Natural killer cell (primary cell): ENCODE measurements around the gene OR6C3. TPM values are rescaled to one million over a fixed set of nuclear protein-coding genes. Genes with fewer than 3 reads are reported as not detected.

Experiments
- ATAC-seq, 3 donors: fragments of 150-1000 bp in 2 of 3; fragments of 200-7000 bp in 1 of 3; cut with Tn5 transposase; 1 replicate in 1 of 3; 2 replicates in 2 of 3; pipeline ENCODE4 v1.10.0; 2021; ENCODE audit warnings: mild to moderate bottlenecking in 2 of 3, moderate library complexity in 2 of 3
- DNase-seq, 2 donors: peaks; one replicate each; pipeline versions ENCODE4 v3.0.0 to v3.0.0-alpha.2; 2013 to 2021; ENCODE audit warnings: mixed read lengths in 1 of 2
- H3K27ac ChIP-seq: one replicate; pipeline ENCODE4 v1.5.1; 2013; ENCODE audit warnings: mild to moderate bottlenecking, low read length
- H3K27me3 ChIP-seq: one replicate; pipeline ENCODE4 v1.6.1; 2013; ENCODE audit warnings: low read length; ENCODE audit not compliant: control insufficient read depth, insufficient read depth
- H3K36me3 ChIP-seq: one replicate; pipeline ENCODE4 v1.6.1; 2013; ENCODE audit warnings: low read length; ENCODE audit not compliant: control insufficient read depth, insufficient read depth
- H3K4me1 ChIP-seq: one replicate; pipeline ENCODE4 v1.6.1; 2013; ENCODE audit warnings: low read length; ENCODE audit not compliant: control insufficient read depth, insufficient read depth
- H3K4me3 ChIP-seq: one replicate; pipeline ENCODE4 v1.5.1; 2013; ENCODE audit warnings: low read length
- H3K9me3 ChIP-seq: one replicate; pipeline ENCODE4 v1.6.1; 2013; ENCODE audit warnings: low read length; ENCODE audit not compliant: control insufficient read depth, insufficient read depth
- H3K27ac Mint-ChIP-seq, 2 donors: one replicate each; pipeline ENCODE4 v1.8.0; 2022; ENCODE audit warnings: mild to moderate bottlenecking in 2 of 2, mixed read lengths in 2 of 2, moderate library complexity in 1 of 2
- H3K27me3 Mint-ChIP-seq, 2 donors: one replicate each; pipeline ENCODE4 v1.8.0; 2022; ENCODE audit warnings: low read depth in 2 of 2, mixed read lengths in 2 of 2
- H3K36me3 Mint-ChIP-seq: one replicate; pipeline ENCODE4 v1.8.0; 2022; ENCODE audit warnings: mixed read lengths
- H3K4me1 Mint-ChIP-seq, 2 donors: one replicate each; pipeline ENCODE4 v1.8.0; 2022; ENCODE audit warnings: mixed read lengths in 2 of 2
- H3K4me3 Mint-ChIP-seq: one replicate; pipeline ENCODE4 v1.8.0; 2022; ENCODE audit warnings: mild to moderate bottlenecking, moderate library complexity, mixed read lengths
- H3K9me3 Mint-ChIP-seq, 2 donors: one replicate each; pipeline ENCODE4 v1.8.0; 2022; ENCODE audit warnings: mixed read lengths in 2 of 2
- WGBS: methylation state at CpG from one replicate; pipeline ENCODE4 v1.1.7; 2013; ENCODE audit warnings: missing lambda C conversion rate; ENCODE audit not compliant: insufficient coverage; 5-methylcytosine and 5-hydroxymethylcytosine counted together
- intact Hi-C: fragments of 100-400 bp; cut with micrococcal nuclease; formaldehyde crosslinking; loops from one replicate; pipeline ENCODE4 v1.14.2; 2022
- total RNA-seq, 4 donors: library from RNA; stranded (reverse); fragments of 120-200 nt in 1 of 4; gene quantifications; one replicate each; pipeline versions ENCODE4 v1.2.3 to v1.2.4, GENCODE V29; 2013 to 2022
- TF ChIP-seq, protein P1 (sequence below): fragments of 200-600 bp; IDR thresholded peaks from one replicate; pipeline ENCODE4 v1.8.0; 2022; ENCODE audit warnings: antibody characterized with exemption

Gene OR6C3
- total RNA-seq, 3 donors from 2014 or later (not counting 1 experiment from before 2014, with no cell fraction given), result not detected

DNA sequence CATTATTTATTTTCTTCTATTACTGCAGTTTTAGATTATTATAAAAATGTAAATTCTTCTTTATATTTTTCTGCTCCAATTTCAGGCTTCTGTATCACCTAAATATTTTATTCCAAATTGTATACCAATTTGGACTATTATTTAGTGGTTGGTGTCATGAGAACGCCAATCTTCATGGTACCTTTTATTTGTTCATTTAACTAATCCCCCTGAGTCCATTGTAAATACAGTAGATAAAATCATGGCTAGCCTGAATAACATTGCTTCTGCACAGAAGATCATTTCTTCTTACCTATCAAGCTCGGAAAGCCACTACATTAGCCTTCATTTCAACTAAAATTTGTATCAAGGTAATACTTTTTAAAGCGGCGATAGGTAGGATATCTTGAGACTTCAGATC lies 32.1 kb downstream of the OR6C3 start, which contains the start of gene OR6C75:
Gene OR6C75 (plus strand): TSS at position 301 of the 400 bp plus-strand sequence. CDS start 2,136 bp downstream, outside the sequence.
- Mint-ChIP-seq H3K36me3 (no peaks in the 10 kb centered on the region), H3K4me1 (no peaks in the 10 kb centered on the region), H3K4me3 (no peak within 1 kb of the TSS), H3K27me3 (peaks cover 13 to 18% of the 10 kb centered on the region in 2 donors), H3K27ac (no peak within 1 kb of the TSS), H3K9me3 (no peaks in the 10 kb centered on the region)
- Histone ChIP-seq H3K27ac (no peak within 1 kb of the TSS), H3K36me3 (no peaks in the 10 kb centered on the region), H3K4me3 (no peak within 1 kb of the TSS), H3K9me3 (no peaks in the 10 kb centered on the region), H3K4me1 (no peaks in the 10 kb centered on the region), H3K27me3 (peaks cover 4% of the 10 kb centered on the region)
- intact Hi-C loops, result no loop called here
- 100% methylated on average over 2 of the region's 4 CpGs for WGBS
- no peak for ATAC-seq
- TF ChIP-seq, protein P1, sequence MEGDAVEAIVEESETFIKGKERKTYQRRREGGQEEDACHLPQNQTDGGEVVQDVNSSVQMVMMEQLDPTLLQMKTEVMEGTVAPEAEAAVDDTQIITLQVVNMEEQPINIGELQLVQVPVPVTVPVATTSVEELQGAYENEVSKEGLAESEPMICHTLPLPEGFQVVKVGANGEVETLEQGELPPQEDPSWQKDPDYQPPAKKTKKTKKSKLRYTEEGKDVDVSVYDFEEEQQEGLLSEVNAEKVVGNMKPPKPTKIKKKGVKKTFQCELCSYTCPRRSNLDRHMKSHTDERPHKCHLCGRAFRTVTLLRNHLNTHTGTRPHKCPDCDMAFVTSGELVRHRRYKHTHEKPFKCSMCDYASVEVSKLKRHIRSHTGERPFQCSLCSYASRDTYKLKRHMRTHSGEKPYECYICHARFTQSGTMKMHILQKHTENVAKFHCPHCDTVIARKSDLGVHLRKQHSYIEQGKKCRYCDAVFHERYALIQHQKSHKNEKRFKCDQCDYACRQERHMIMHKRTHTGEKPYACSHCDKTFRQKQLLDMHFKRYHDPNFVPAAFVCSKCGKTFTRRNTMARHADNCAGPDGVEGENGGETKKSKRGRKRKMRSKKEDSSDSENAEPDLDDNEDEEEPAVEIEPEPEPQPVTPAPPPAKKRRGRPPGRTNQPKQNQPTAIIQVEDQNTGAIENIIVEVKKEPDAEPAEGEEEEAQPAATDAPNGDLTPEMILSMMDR, result no peak
- no peak for DNase-seq

DNA sequence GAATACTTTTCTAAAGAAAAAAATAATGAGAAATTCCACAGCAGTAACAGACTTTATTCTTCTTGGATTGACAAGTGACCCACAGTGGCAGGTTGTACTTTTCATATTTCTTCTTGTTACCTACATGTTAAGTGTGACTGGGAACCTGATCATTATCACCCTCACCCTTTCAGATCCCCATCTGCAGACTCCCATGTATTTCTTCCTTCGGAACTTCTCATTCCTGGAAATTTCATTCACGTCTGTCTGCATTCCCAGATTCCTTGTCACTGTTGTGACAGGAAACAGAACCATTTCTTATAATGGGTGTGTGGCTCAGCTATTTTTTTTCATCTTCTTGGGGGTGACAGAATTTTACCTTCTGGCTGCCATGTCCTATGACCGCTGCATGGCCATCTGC lies 34.5 kb downstream of the OR6C3 start:
- Mint-ChIP-seq H3K36me3 (no peaks in the 10 kb centered on the region), H3K27ac (no peak overlapping the region), H3K27me3 (peaks cover 13 to 17% of the 10 kb centered on the region in 2 donors), H3K4me1 (no peaks in the 10 kb centered on the region), H3K4me3 (no peak overlapping the region), H3K9me3 (no peaks in the 10 kb centered on the region)
- H3K27ac ChIP-seq, result no peak overlapping the region
- no peaks in the 10 kb centered on the region for H3K4me1 ChIP-seq
- DNase-seq (no peak), ATAC-seq (no peak)
- WGBS, result 87% methylated on average over 3 of the region's 3 CpGs
- no peaks in the 10 kb centered on the region for H3K36me3 ChIP-seq
- H3K4me3 ChIP-seq, result no peak overlapping the region
- no peaks in the 10 kb centered on the region for H3K9me3 ChIP-seq
- H3K27me3 ChIP-seq, result peaks cover 4% of the 10 kb centered on the region
- intact Hi-C loops, result no loop called here
- TF ChIP-seq, protein P1, result no peak

DNA sequence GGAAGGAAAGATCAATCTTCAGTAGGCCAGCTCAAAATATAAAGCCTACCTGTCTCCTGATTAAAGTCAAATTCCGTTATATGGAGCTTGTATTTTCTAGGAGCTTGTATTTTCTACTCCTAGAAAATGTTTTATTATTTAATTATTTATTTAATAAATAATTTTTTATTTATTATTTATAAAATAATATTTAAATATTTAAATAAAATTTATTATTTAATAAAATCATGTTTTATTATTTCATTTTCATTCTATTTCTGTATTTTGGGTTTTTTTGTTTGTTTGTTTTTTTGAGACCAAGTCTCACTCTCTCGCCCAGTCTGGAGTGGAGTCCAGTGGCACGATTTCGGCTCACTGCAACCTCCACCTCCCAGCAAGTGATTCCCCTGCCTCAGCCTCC lies 42.0 kb downstream of the OR6C3 start:
- H3K4me1 Mint-ChIP-seq, result no peaks in the 10 kb centered on the region
- no peaks in the 10 kb centered on the region for H3K4me1 ChIP-seq
- intact Hi-C loops, result no loop called here
- TF ChIP-seq, protein P1, result no peak
- H3K9me3 ChIP-seq, result no peaks in the 10 kb centered on the region
- no peak overlapping the region for H3K4me3 ChIP-seq
- no peaks in the 10 kb centered on the region for H3K36me3 Mint-ChIP-seq
- no peaks in the 10 kb centered on the region for H3K36me3 ChIP-seq
- H3K4me3 Mint-ChIP-seq, result no peak overlapping the region
- WGBS, result 100% methylated on average over 3 of the region's 4 CpGs
- ATAC-seq (no peak), DNase-seq (no peak)
- H3K27ac Mint-ChIP-seq, result no peak overlapping the region
- peaks cover 9 to 19% of the 10 kb centered on the region in 2 donors for H3K27me3 Mint-ChIP-seq
- H3K27ac ChIP-seq, result no peak overlapping the region
- peaks cover 3% of the 10 kb centered on the region for H3K27me3 ChIP-seq
- H3K9me3 Mint-ChIP-seq, result no peaks in the 10 kb centered on the region

Other genes with a start within 250 kb of the OR6C3 start
- gene OR9K2, start 204.3 kb upstream of the OR6C3 start, total RNA-seq, result not detected
- not detected for gene OR10A7, start 109.7 kb upstream of the OR6C3 start, total RNA-seq
- not detected for gene OR6C74, start 86.1 kb upstream of the OR6C3 start, total RNA-seq
- not detected for gene OR6C6, start 34.2 kb upstream of the OR6C3 start, total RNA-seq
- not detected for gene OR6C1, start 16.4 kb upstream of the OR6C3 start, total RNA-seq
- not detected for gene OR6C75, start 32.2 kb downstream of the OR6C3 start, total RNA-seq
- not detected for gene OR6C65, start 69.8 kb downstream of the OR6C3 start, total RNA-seq
- gene OR6C76, start 95.5 kb downstream of the OR6C3 start, total RNA-seq, result not detected
- not detected for gene OR6C2, start 113.3 kb downstream of the OR6C3 start, total RNA-seq
- not detected for gene OR6C70, start 139.4 kb downstream of the OR6C3 start, total RNA-seq
- gene OR6C68, start 161.6 kb downstream of the OR6C3 start, total RNA-seq, result not detected
- gene OR6C4, start 218.9 kb downstream of the OR6C3 start, total RNA-seq, result not detected
- gene OR2AP1, start 241.7 kb downstream of the OR6C3 start, total RNA-seq, result under 1 TPM; 0.23 to 0.55 (median 0.33) TPM